ENCODE measurements around the gene PDZRN4. TPM values are rescaled to one million over a fixed set of nuclear protein-coding genes. Genes with fewer than 3 reads are reported as not detected.

Gene PDZRN4
- total RNA-seq, 1 experiment from 2014 or later = not detected

GRCh38 chr12:41289501-41289900 lies 101.4 kb downstream of the PDZRN4 start:
- Histone ChIP-seq H3K4me1 (ENCODE audit: insufficient read depth, low read length, poor library complexity, severe bottlenecking) (peaks cover 8% of the 10 kb centered on the region), H3K27me3 (replicated peaks; ENCODE audit: insufficient read depth, low read depth, low read length, poor library complexity) (no peaks in the 10 kb centered on the region)

GRCh38 chr12:41293011-41293410 lies 104.9 kb downstream of the PDZRN4 start:
- Histone ChIP-seq H3K27me3 (replicated peaks; ENCODE audit: insufficient read depth, low read depth, low read length, poor library complexity) (no peaks in the 10 kb centered on the region), H3K36me3 (ENCODE audit: insufficient read depth, low read length, poor library complexity, severe bottlenecking) (no peaks in the 10 kb centered on the region), H3K4me1 (ENCODE audit: insufficient read depth, low read length, poor library complexity, severe bottlenecking) (peaks cover under 1% of the 10 kb centered on the region), H3K4me3 (ENCODE audit: low read depth, low read length, poor library complexity, severe bottlenecking) (no peak overlapping the region), H3K9me3 (ENCODE audit: low read depth, low read length, poor library complexity, severe bottlenecking) (no peaks in the 10 kb centered on the region), H3K27ac (ENCODE audit: low read depth, low read length, poor library complexity, severe bottlenecking) (no peak overlapping the region)
- ChIA-PET CTCF (no interaction called here), POLR2A (ENCODE audit: low non-redundant PET) (no interaction called here)
- BruUV-seq (replicated peaks) = no TSS peak
- TF ChIP-seq CTCF (conservative IDR thresholded peaks at IDR 0.05; ENCODE audit: low read depth, low read length) (no peak), EZH2 (IDR thresholded peaks at IDR 0.05; ENCODE audit: borderline replicate concordance, low read depth, low read length, poor library complexity, severe bottlenecking) (no peak)
- DNase-seq (ENCODE audit: low spot score) = no peak
- intact Hi-C loops (cut with micrococcal nuclease; ENCODE audit: unreplicated experiment) = no loop called here

More at GRCh38 chr12:41289501-41289900, 101.4 kb downstream of the PDZRN4 start:
- ChIA-PET CTCF (no interaction called here), POLR2A (ENCODE audit: low non-redundant PET) (no interaction called here)
- intact Hi-C loops (cut with micrococcal nuclease; ENCODE audit: unreplicated experiment) = no loop called here
- Histone ChIP-seq H3K36me3 (ENCODE audit: insufficient read depth, low read length, poor library complexity, severe bottlenecking) (no peaks in the 10 kb centered on the region), H3K9me3 (ENCODE audit: low read depth, low read length, poor library complexity, severe bottlenecking) (no peaks in the 10 kb centered on the region), H3K27ac (ENCODE audit: low read depth, low read length, poor library complexity, severe bottlenecking) (no peak overlapping the region), H3K4me3 (ENCODE audit: low read depth, low read length, poor library complexity, severe bottlenecking) (no peak overlapping the region)
- no peak for DNase-seq (ENCODE audit: low spot score)
- no TSS peak for BruUV-seq (replicated peaks)
- TF ChIP-seq CTCF (conservative IDR thresholded peaks at IDR 0.05; ENCODE audit: low read depth, low read length) (no peak), EZH2 (IDR thresholded peaks at IDR 0.05; ENCODE audit: borderline replicate concordance, low read depth, low read length, poor library complexity, severe bottlenecking) (no peak)

- Histone ChIP-seq H3K36me3 (ENCODE audit: insufficient read depth, low read length, poor library complexity, severe bottlenecking) (no peaks in the 10 kb centered on the region), H3K4me3 (ENCODE audit: low read depth, low read length, poor library complexity, severe bottlenecking) (no peak overlapping the region), H3K27me3 (replicated peaks; ENCODE audit: insufficient read depth, low read depth, low read length, poor library complexity) (no peaks in the 10 kb centered on the region), H3K9me3 (ENCODE audit: low read depth, low read length, poor library complexity, severe bottlenecking) (no peaks in the 10 kb centered on the region), H3K4me1 (ENCODE audit: insufficient read depth, low read length, poor library complexity, severe bottlenecking) (no peaks in the 10 kb centered on the region), H3K27ac (ENCODE audit: low read depth, low read length, poor library complexity, severe bottlenecking) (no peak overlapping the region)
- BruUV-seq (replicated peaks) = no TSS peak
- intact Hi-C loops (cut with micrococcal nuclease; ENCODE audit: unreplicated experiment) = no loop called here
- POLR2A ChIA-PET (ENCODE audit: low non-redundant PET) = no interaction called here
- CTCF ChIA-PET = no interaction called here
- DNase-seq (ENCODE audit: low spot score) = no peak
- TF ChIP-seq EZH2 (IDR thresholded peaks at IDR 0.05; ENCODE audit: borderline replicate concordance, low read depth, low read length, poor library complexity, severe bottlenecking) = no peak
- no peak for TF ChIP-seq CTCF (conservative IDR thresholded peaks at IDR 0.05; ENCODE audit: low read depth, low read length)
Observed at GRCh38 chr12:41293461-41293860, 105.3 kb downstream of the PDZRN4 start.
